ENCODE results near the gene SP6. TPM values are rescaled to one million over a fixed set of nuclear protein-coding genes. Genes with fewer than 3 reads are reported as not detected.

Gene SP6
- total RNA-seq, 1 donor from 2014 or later: not detected

DNA sequence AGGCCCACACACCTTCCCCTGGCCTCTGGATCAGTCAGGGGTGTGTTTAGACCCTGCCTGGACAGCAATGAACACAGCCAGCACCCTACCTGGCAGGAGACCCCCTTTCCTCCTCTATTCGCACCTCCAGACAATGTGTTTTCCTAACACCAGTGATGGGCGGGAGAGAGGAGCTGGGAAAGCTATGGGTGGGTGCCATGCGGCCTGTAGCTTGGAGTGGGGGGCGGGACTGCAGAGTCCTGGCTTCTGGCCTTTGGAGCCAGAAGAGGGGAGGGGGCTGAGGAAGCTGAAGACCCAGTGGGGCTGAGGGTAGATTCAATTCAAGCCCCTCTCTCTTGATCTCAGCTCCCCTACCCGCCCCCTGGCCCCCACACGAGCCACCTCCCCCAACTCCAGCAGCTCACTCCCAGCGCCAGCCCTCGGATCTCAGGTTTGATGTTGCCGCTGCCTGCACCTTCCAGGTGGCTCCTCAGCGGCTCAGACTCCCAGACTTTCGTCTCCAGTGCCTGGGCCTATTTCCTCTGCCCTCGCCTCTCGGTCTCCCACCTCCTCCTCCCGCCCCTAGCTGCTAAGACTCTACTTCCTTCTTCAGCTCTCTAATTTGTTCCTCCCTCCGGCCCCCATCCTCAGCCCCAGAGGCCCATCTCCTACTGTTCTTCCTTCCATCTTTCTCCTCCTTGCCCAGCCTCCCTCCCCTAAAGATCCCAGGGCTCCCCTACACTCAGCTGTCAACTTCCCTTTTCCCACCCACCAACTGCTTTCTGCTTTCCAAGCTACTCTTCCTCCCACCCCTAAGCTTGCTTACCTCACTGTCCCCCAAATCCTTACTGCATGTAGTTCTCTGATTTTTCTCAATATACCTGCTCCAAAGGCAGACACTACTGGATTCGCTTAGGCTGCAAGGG, 6.8 kb upstream of the SP6 start:
- DNase-seq (ENCODE audit: low spot score in 2 of 2): no peak
- FAIRE-seq: no peak

- DNase-seq (ENCODE audit: low spot score in 2 of 2) (no peak), FAIRE-seq (no peak)
These were observed 5.9 kb upstream of the SP6 start for GRCh38 chr17:47856830-47857229.

DNA sequence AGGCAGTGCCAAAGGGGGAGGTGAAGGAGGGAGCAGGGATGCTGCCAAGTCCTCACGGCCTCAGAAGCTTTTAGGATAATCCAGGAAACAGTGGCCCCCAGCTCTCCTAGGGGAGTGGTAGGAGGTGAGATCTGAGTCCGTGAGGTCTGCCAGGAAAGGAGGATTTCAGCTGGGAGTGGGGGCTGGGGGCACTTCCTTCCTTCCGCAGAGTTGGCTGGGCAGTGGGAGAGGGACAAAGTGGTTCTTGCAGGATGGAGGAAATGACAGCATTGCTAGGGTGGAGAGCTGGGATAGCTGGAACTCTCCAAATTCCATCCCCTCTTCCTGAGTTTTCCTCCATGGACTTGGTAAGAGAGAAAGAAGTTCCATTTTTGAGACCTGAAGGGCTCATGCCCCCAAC, 4.8 kb upstream of the SP6 start:
- no peak for FAIRE-seq
- no peak for DNase-seq (ENCODE audit: low spot score in 2 of 2)

- no peak for FAIRE-seq
- DNase-seq (ENCODE audit: low spot score in 2 of 2): no peak
These were observed 2.7 kb upstream of the SP6 start for GRCh38 chr17:47853616-47854015.

DNA sequence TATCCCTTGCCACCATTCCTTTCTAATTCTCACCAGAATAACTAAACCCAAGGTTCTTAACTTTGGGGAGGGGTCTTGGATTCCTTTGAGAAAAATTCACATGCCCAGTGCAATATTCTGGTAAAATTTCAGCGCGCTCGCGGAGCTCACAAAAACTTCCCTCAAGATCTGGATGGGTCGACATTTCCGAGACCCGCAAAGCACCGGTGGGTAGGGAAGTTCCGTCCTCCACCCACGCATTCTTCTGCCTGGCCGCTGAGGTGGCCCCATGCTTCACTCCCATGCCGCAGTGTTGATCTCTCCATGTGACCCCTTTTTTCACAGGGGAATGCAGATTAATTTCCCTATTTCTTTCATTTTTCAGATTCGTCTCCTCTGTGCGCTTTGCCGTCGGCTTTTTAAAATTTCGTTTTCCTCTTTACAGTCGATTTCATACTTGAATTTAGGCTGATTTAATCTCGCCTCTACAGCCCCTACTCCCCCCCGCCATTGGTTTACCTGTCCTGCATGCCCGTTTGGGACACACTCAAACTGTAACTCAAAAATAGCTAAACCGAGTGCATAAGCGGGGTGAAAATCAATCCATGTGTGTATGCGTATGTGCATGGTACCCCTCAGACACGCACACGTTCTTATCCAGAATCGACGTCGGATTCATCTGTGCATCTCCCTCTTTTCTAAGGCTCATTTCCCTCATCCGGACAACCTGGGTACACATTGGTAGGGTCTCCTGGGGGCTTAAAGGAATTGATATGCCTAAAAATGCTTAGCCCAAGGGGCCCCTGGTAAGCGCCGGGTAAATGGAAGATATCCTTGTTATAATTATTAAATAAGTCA, 1.4 kb upstream of the SP6 start:
- FAIRE-seq: no peak
- no peak for DNase-seq (ENCODE audit: low spot score in 2 of 2)

GRCh38 chr17:47851764-47852112, 775 bp upstream of the SP6 start:
- DNase-seq (ENCODE audit: low spot score in 2 of 2) (no peak), FAIRE-seq (no peak)

GRCh38 chr17:47850373-47850691, 631 bp downstream of the SP6 start:
- DNase-seq (ENCODE audit: low spot score in 2 of 2): no peak
- no peak for FAIRE-seq

DNA sequence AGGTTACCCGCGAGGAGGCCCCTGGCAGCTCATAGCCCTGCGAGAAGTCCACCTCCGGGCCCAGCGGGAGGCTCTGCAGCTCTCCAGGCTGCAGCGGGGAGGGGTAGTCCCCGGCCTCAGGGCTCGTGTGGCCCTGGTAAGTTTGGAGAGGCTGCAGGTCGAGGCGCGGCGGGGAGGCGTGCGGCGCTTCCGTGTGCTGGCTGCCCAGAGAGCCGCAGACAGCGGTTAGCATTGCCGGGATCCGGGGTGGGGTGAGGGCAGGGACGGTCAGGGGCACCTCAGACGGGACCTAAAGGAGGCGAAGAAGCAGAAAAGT, 2.8 kb downstream of the SP6 start:
- FAIRE-seq (no peak), DNase-seq (ENCODE audit: low spot score in 2 of 2) (no peak)

DNA sequence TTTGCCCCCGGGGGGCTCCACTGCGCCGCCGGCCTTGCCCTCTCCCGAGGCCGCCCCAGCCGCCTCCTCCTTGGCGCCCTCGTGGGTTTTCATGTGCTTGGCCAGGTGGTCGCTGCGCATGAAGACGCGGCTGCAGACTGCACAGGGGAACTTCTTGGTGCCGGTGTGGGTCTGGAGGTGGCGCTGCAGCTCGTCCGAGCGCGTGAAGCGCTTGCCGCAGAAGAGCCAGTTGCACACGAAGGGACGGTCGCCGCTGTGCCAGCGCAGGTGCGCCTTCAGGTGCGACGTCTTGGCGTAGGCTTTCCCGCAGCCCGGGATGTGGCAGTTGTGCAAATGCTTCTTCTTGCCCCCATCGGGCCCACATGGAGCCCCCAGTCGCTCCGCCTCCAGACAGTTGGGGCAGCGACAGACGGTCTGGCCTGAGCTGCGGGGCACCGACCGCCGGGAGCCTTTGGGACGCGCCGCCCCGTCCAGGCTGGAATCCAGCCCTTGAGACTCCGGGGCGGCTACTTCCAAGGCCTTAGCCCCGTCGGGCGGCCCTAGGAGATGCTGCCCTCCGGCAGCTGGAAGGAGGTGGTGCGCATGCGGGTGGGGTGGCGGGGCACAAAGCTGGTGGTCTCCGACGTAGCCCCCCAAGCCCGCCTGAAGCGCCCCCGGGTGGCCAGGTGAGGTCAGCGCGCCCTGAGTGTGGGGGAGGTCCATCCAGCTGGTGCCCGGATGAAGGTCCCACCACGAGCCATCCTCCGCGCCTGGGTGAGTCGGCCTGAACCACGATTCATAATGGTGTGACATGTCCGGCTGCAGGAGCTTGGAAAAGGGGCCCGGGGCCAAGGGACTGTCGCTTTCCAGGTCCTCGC, 3.4 kb downstream of the SP6 start:
- FAIRE-seq: no peak
- DNase-seq (ENCODE audit: low spot score in 2 of 2): no peak

DNA sequence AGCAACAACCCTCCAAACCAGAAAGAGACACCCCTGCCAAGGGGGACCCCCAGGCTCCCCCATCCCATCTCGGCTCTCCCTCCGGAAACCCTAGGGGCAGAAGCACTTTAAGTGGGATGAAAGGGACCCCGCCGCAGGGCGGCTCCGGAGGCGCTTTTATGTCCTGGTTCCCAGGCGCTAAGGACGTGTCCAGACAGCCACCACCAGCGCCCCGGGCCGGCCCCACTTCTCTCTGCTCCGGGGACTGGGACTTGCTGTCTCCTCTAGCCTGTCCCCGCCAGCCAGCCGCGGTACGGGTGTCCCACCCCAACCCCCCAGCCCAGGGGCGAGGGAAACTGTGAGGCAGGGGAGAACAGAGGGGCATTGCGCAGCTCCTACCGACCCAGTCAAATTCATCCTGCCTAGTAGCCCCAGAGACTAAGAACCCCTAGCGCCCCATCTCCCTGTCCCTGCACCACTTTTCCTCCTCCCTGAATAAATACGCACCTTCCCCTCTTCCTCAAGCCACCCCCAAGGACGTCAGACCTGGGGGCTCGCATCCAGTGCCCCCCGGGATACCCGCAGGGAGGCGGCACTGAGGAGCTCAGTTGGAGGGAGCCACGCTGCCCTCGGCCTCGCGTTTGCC, 4.1 kb downstream of the SP6 start:
- FAIRE-seq: no peak
- DNase-seq (ENCODE audit: low spot score in 2 of 2): no peak

DNA sequence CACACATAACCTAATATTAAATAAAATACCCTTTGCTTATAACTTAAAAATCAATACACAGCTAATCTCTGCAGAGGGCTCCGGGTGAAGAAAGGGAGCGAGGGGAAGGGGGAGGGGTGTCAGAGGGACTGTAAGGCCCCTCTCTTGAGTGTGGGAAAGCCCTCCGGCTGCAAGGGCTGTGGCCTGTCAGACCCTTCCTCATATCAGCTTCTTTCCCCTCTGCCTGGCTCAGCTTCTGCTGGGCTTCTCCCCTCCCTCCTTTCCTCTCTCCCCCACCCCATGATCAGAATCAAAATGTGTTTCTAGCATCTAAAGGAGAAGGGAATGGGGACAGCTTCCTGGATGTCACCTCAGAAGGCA, 5.3 kb downstream of the SP6 start:
- FAIRE-seq (no peak), DNase-seq (ENCODE audit: low spot score in 2 of 2) (no peak)

DNA sequence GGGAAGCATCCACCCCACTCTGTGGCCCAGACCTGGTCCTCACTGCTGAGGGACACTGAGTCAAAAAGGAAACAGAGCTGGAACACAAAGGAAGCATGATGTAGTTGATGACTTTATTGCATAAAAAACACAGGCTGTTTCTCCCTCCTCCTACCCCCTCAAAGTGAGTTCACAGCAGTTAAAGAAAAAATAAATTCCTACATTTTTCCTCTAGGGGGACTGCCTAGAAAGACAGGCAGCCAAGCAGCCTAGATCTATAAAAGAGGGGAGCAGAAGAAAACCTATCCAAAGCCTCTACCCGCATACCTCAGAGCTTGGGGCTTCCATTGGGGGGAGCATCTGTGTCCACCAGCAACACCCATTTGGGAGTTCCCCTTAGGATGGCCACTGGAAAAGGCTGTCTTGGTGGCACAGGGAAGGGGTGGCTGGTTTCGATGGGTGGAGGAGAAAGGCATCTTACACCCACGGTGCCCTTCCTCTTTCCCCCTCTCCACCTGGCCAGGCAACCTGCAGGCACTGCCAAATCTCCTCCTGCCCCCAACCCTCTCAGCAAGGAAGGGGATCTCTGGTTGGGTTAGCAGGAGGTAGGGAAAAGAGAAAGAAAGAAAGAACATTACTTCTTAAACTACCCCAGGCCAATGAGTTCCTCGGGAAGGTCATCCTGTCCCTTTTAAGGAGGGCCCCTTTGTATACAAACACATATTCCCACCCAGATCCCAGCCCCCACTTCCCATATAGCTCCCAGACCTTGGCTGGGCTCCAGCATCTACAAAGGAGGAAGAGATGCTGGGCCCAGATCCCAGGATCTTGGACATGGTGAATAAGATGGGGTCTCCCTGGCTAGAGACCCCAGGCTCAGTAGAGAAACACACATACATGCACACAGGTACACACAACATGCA, 5.9 kb downstream of the SP6 start:
- DNase-seq (ENCODE audit: low spot score in 2 of 2) (no peak), FAIRE-seq (no peak)

DNA sequence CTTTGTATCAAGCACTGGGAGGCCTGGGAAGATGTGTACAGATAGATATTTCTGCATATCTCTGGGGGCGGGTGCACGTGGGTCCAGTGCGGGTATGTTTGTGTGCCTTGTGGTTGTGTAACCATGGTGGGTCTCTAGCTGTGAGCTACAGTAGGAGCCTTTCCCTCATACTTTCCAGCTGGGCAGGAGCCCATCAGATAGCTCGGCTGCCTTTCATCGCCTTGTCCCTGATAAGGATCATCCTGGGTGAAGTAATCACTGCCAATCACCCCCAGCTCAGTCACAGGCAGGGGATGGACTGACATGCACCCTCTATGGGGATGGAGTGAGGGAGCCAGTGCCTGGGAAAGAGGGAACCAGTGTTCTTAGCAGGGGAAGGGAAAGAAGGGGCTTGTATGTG, 6.7 kb downstream of the SP6 start:
- FAIRE-seq (no peak), DNase-seq (ENCODE audit: low spot score in 2 of 2) (no peak)

DNA sequence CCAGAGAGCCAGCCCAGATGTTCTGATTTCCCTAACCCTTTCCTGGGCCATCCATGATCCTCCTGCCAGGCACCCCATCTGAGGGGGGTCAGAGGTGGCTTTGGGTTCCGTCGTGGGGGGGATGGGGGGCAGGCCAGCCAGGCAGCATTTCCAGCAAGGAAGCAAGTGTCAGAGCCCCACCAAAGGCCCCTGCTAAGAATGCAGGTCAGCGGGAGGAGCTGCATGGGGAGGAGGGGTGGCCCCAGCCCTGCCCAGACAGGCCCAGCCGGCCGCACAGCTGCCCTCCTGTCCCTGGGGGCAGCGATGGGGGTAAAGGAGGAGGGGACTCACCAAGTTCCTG, 7.6 kb downstream of the SP6 start:
- DNase-seq (ENCODE audit: low spot score in 2 of 2) (no peak), FAIRE-seq (no peak)

GRCh38 chr17:47841488-47842291, 9.3 kb downstream of the SP6 start:
- FAIRE-seq (no peak), DNase-seq (ENCODE audit: low spot score in 2 of 2) (no peak)

DNA sequence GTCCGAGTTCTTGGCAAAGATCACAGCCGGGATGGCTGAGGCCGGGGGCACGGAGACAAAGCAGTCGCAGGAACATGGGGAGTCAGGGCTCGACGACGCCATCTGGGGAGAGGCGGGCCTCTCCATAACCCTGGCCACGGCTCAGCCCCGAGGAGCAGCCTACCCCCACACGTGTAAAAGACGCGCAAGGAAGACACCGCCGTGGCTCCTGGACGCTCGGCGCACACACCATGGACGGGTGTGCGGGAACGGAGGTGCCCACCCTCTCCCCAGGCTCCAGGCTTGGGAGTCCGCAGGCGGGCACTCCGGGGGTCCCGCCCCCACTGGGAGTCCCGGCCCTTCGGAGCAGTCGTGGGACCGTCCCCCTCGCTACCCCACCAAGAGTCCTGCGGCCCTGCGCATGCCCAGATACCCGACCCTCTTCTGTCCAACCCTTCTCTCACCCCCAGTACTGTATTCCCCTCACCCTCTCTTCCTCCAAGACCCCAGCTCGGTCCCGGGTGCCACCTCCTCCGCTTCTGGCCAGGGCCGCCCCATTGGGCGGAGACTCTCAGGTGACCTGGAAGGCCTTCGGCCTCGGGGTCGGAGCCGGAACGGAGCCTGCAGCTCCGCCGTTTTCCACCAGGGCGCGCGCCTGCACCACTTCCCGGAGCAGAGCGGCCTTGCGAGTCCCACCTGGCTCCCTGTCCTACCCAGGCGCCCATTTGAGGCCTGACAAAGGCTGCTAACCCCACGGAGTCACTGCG, 10.0 kb downstream of the SP6 start, which contains the start of gene SCRN2:
Gene SCRN2 (minus strand): TSS at position 532 of the 746 bp plus-strand sequence. CDS start 430 bp downstream, at position 102.
- peak; percentile 83 to 92 for DNase-seq (ENCODE audit: low spot score in 2 of 2)

GRCh38 chr17:47840001-47840741, 10.8 kb downstream of the SP6 start:
- FAIRE-seq (no peak), DNase-seq (ENCODE audit: low spot score in 2 of 2) (no peak)

More for the DNA sequence above, 10.0 kb downstream of the SP6 start, which contains the start of gene SCRN2:
- no peak for FAIRE-seq

Data from frontal cortex (tissue), 4 donors.